Body of pancreas (tissue), 4 donors: ENCODE measurements around the gene HELZ.

ENCODE experiments used
- POLR2A ChIP-seq, 3 donors: fragments of 450-650 bp; IDR thresholded peaks; one replicate each; pipeline ENCODE4 v1.6.1; 2016; ENCODE audit warnings: antibody characterized with exemption in 3 of 3, mild to moderate bottlenecking in 2 of 3
- TF ChIP-seq, protein P1 (sequence below), 7 experiments: fragments of 450-650 bp in 4 of 7; fragments of 200-600 bp in 3 of 7; sonication (generic) in 3 of 7; IDR thresholded peaks; one replicate each; pipeline ENCODE4 v1.5.1; 2016 to 2019; ENCODE audit warnings: antibody characterized with exemption in 7 of 7

- TF ChIP-seq, protein P1, sequence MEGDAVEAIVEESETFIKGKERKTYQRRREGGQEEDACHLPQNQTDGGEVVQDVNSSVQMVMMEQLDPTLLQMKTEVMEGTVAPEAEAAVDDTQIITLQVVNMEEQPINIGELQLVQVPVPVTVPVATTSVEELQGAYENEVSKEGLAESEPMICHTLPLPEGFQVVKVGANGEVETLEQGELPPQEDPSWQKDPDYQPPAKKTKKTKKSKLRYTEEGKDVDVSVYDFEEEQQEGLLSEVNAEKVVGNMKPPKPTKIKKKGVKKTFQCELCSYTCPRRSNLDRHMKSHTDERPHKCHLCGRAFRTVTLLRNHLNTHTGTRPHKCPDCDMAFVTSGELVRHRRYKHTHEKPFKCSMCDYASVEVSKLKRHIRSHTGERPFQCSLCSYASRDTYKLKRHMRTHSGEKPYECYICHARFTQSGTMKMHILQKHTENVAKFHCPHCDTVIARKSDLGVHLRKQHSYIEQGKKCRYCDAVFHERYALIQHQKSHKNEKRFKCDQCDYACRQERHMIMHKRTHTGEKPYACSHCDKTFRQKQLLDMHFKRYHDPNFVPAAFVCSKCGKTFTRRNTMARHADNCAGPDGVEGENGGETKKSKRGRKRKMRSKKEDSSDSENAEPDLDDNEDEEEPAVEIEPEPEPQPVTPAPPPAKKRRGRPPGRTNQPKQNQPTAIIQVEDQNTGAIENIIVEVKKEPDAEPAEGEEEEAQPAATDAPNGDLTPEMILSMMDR (IDR thresholded peaks at IDR 0.05), result no peak
- no peak for TF ChIP-seq POLR2A (IDR thresholded peaks at IDR 0.05)
Observed at GRCh38 chr17:67266496-67266895, 21.5 kb upstream of the HELZ start.
